Breast epithelium (tissue), 3 donors: ENCODE results near the gene CBLC.

Experiments used
- CTCF ChIP-seq, 3 donors: fragments of 450-650 bp; IDR thresholded peaks; one replicate each; pipeline ENCODE4 v1.5.1; 2016 to 2017; ENCODE audit warnings: antibody characterized with exemption in 3 of 3, mild to moderate bottlenecking in 3 of 3, moderate library complexity in 3 of 3
- POLR2A ChIP-seq: fragments of 450-650 bp; IDR thresholded peaks from one replicate; pipeline ENCODE4 v1.6.1; 2016; ENCODE audit warnings: antibody characterized with exemption, mild to moderate bottlenecking, moderate library complexity
- POLR2AphosphoS5 ChIP-seq, 3 donors: sonication (generic); formaldehyde crosslinking; IDR thresholded peaks; one replicate each; pipeline ENCODE4 v1.6.1; 2017; ENCODE audit warnings: antibody characterized with exemption in 3 of 3

- no peak for TF ChIP-seq CTCF (IDR thresholded peaks at IDR 0.05)
- no peak for TF ChIP-seq POLR2A
- TF ChIP-seq POLR2AphosphoS5 (IDR thresholded peaks at IDR 0.05) = no peak
Measured at GRCh38 chr19:44776402-44777096, 1.1 kb upstream of the CBLC start.
